ENCODE measurements around the gene CUTC. TPM values are rescaled to one million over a fixed set of nuclear protein-coding genes. Genes with fewer than 3 reads are reported as not detected.

The CUTC gene
- total RNA-seq, 5 donors from 2014 or later (not counting 1 experiment from before 2014, with no cell fraction given), result 21.0 to 32.1 (median 29.3) TPM

DNA sequence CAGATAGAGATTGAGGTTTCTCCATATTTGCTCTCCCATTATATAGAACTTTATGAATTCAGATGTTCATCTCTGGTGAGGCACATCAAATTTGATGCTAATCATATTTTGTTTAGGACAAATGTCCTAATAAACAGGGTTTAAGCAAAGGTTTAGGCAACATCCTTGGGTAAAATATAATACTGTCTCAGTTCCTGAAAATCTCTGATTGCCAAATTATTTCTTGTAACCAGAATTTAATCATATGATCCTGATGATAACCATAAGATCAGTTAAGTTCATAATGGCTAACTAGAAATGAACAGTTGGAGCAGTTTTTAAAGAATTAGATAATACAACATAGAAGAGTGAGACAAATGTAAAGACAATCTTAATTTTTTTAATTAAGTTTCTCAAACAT, 18.6 kb downstream of the CUTC start:
- H3K4me1 Mint-ChIP-seq, result peaks cover 9 to 13% (median 9%) of the 10 kb centered on the region in 3 donors
- H3K27ac ChIP-seq (ENCODE audit: low read length), result no peak overlapping the region
- CTCF ChIA-PET, result no interaction called here
- no peaks in the 10 kb centered on the region for H3K27me3 ChIP-seq (replicated peaks in 1 of 2; ENCODE audit: control insufficient read depth in 2 of 2, extremely low read depth in 1 of 2, insufficient read depth in 2 of 2, low read length in 1 of 2)
- H3K4me1 ChIP-seq (ENCODE audit: control insufficient read depth in 1 of 2, extremely low read depth in 1 of 2, insufficient read depth in 2 of 2, low read length in 2 of 2), result no peaks in the 10 kb centered on the region
- no peaks in the 10 kb centered on the region for H3K9me3 ChIP-seq
- H3K4me3 ChIP-seq (ENCODE audit: control insufficient read depth in 1 of 2, extremely low read depth in 1 of 2, low read length in 1 of 2), result no peak overlapping the region
- POLR2A ChIA-PET, result no interaction called here
- no peak overlapping the region for H3K27ac Mint-ChIP-seq
- DNase-seq (no peak), ATAC-seq (replicated peaks in 1 of 4) (no peak)
- peaks cover 3 to 82% of the 10 kb centered on the region in 2 donors for H3K36me3 ChIP-seq (ENCODE audit: control insufficient read depth in 2 of 2, extremely low read depth in 1 of 2, insufficient read depth in 1 of 2, low read length in 1 of 2)
- peaks cover 64% of the 10 kb centered on the region for H3K36me3 Mint-ChIP-seq
- no peaks in the 10 kb centered on the region for H3K9me3 Mint-ChIP-seq
- no peaks in the 10 kb centered on the region for H3K27me3 Mint-ChIP-seq
- H3K4me3 Mint-ChIP-seq, result no peak overlapping the region

DNA sequence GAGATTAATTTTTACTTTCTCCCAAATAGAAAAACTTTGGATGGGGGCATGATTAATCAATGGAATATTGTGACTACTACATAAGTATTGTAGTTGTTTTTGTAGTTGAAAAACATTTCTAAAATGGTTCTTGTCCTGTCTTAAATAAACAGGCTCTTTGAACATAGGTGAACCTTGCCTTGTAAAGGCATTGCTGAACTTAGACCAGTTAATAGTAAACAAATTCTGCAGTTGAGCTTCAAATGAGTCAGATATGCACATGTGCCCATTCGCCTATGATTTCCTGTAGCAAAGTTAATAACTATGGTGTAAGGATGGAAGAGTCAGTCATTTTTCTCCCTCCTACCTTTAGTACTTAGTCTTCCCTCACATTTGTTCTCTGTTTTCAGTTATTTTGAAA, 22.6 kb downstream of the CUTC start:
- no peak overlapping the region for H3K4me3 Mint-ChIP-seq
- H3K4me1 ChIP-seq (ENCODE audit: control insufficient read depth in 1 of 2, extremely low read depth in 1 of 2, insufficient read depth in 2 of 2, low read length in 2 of 2), result no peaks in the 10 kb centered on the region
- no peak overlapping the region for H3K27ac ChIP-seq (ENCODE audit: low read length)
- H3K36me3 ChIP-seq (ENCODE audit: control insufficient read depth in 2 of 2, extremely low read depth in 1 of 2, insufficient read depth in 1 of 2, low read length in 1 of 2), result peaks cover under 1 to 81% of the 10 kb centered on the region in 2 donors
- H3K27ac Mint-ChIP-seq, result no peak overlapping the region
- H3K4me1 Mint-ChIP-seq, result peaks cover 0 to 2% (median under 1%) of the 10 kb centered on the region in 3 donors
- no peak overlapping the region for H3K4me3 ChIP-seq (ENCODE audit: control insufficient read depth in 1 of 2, extremely low read depth in 1 of 2, low read length in 1 of 2)
- no peaks in the 10 kb centered on the region for H3K9me3 Mint-ChIP-seq
- CTCF ChIA-PET, result no interaction called here
- peaks cover 83% of the 10 kb centered on the region for H3K36me3 Mint-ChIP-seq
- WGBS (ENCODE audit: insufficient coverage), result no CpG with 5 or more reads among the region's 1 CpG
- DNase-seq (no peak), ATAC-seq (replicated peaks in 1 of 4) (no peak)
- H3K9me3 ChIP-seq, result no peaks in the 10 kb centered on the region
- no peaks in the 10 kb centered on the region for H3K27me3 Mint-ChIP-seq
- H3K27me3 ChIP-seq (replicated peaks in 1 of 2; ENCODE audit: control insufficient read depth in 2 of 2, extremely low read depth in 1 of 2, insufficient read depth in 2 of 2, low read length in 1 of 2), result no peaks in the 10 kb centered on the region
- POLR2A ChIA-PET, result interaction anchor here in 1 of 2 donors (1.0 kb wide), 1 partner anchor 9 kb away, joined by 6 read pairs; no protein-coding TSS in a partner anchor

GRCh38 chr10:99756159-99756558, 24.1 kb downstream of the CUTC start:
- Mint-ChIP-seq H3K9me3 (peaks cover 0 to 3% (median 1%) of the 10 kb centered on the region in 3 donors), H3K27me3 (no peaks in the 10 kb centered on the region), H3K27ac (no peak overlapping the region), H3K36me3 (peaks cover 84% of the 10 kb centered on the region), H3K4me1 (no peaks in the 10 kb centered on the region), H3K4me3 (no peak overlapping the region)
- Histone ChIP-seq H3K27ac (ENCODE audit: low read length) (no peak overlapping the region), H3K27me3 (replicated peaks in 1 of 2; ENCODE audit: control insufficient read depth in 2 of 2, extremely low read depth in 1 of 2, insufficient read depth in 2 of 2, low read length in 1 of 2) (no peaks in the 10 kb centered on the region), H3K36me3 (ENCODE audit: control insufficient read depth in 2 of 2, extremely low read depth in 1 of 2, insufficient read depth in 1 of 2, low read length in 1 of 2) (peaks cover 12 to 81% of the 10 kb centered on the region in 2 donors), H3K4me3 (ENCODE audit: control insufficient read depth in 1 of 2, extremely low read depth in 1 of 2, low read length in 1 of 2) (no peak overlapping the region), H3K4me1 (ENCODE audit: control insufficient read depth in 1 of 2, extremely low read depth in 1 of 2, insufficient read depth in 2 of 2, low read length in 2 of 2) (no peaks in the 10 kb centered on the region), H3K9me3 (no peaks in the 10 kb centered on the region)
- DNase-seq, result no peak
- ATAC-seq (replicated peaks in 1 of 4), result no peak
- POLR2A ChIA-PET, result no interaction called here
- WGBS (ENCODE audit: insufficient coverage), result no CpG with 5 or more reads among the region's 1 CpG
- CTCF ChIA-PET, result no interaction called here

DNA sequence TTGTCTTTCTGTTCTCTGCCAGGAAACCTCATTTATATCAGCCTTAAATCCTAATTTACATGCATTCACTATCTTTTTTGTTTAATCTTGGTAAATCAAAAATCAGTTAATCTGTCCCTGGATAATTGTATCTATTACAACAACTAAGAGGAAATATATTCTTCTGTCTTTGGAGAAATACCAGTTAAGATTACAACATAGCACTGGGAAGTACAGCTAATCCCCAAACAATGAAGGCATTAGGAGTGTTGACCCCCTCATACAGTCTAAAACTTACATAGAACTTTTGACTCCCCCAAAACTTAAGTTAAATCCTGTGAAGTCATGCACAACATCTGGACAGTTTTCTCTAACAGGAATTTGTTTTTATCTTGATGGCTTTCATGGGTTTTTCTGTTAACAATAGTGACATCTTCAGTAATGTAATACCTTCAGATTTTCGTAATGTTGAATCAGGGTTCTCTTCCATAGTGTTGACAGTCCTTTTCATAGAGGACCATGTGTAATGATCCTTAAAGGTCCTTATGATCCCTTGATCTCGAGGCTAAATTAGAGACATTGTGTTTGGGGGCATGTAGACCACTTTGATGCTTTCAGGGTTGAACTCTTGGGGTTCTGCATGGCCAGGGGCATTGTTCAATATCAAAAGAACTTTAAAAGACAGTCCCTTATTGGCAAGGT, 26.3 kb downstream of the CUTC start:
- peaks cover 84% of the 10 kb centered on the region for H3K36me3 Mint-ChIP-seq
- no peaks in the 10 kb centered on the region for H3K27me3 Mint-ChIP-seq
- no peak overlapping the region for H3K4me3 Mint-ChIP-seq
- H3K27ac ChIP-seq (ENCODE audit: low read length), result no peak overlapping the region
- 100% methylated on average over 1 of the region's 2 CpGs for WGBS (ENCODE audit: insufficient coverage)
- no peaks in the 10 kb centered on the region for H3K27me3 ChIP-seq (replicated peaks in 1 of 2; ENCODE audit: control insufficient read depth in 2 of 2, extremely low read depth in 1 of 2, insufficient read depth in 2 of 2, low read length in 1 of 2)
- H3K4me1 Mint-ChIP-seq, result no peaks in the 10 kb centered on the region
- H3K36me3 ChIP-seq (ENCODE audit: control insufficient read depth in 2 of 2, extremely low read depth in 1 of 2, insufficient read depth in 1 of 2, low read length in 1 of 2), result peaks cover 12 to 65% of the 10 kb centered on the region in 2 donors
- no peaks in the 10 kb centered on the region for H3K4me1 ChIP-seq (ENCODE audit: control insufficient read depth in 1 of 2, extremely low read depth in 1 of 2, insufficient read depth in 2 of 2, low read length in 2 of 2)
- H3K9me3 ChIP-seq, result no peaks in the 10 kb centered on the region
- ATAC-seq (replicated peaks in 1 of 4) (no peak), DNase-seq (no peak)
- H3K27ac Mint-ChIP-seq, result no peak overlapping the region
- ChIA-PET CTCF (no interaction called here), POLR2A (no interaction called here)
- H3K9me3 Mint-ChIP-seq, result peaks cover 4 to 9% (median 9%) of the 10 kb centered on the region in 3 donors
- H3K4me3 ChIP-seq (ENCODE audit: control insufficient read depth in 1 of 2, extremely low read depth in 1 of 2, low read length in 1 of 2), result no peak overlapping the region

GRCh38 chr10:99760321-99760720, 28.3 kb downstream of the CUTC start:
- no peak overlapping the region for H3K4me3 ChIP-seq (ENCODE audit: control insufficient read depth in 1 of 2, extremely low read depth in 1 of 2, low read length in 1 of 2)
- peaks cover 69% of the 10 kb centered on the region for H3K36me3 Mint-ChIP-seq
- ATAC-seq (replicated peaks in 1 of 4) (no peak), DNase-seq (no peak)
- H3K27ac ChIP-seq (ENCODE audit: low read length), result no peak overlapping the region
- H3K4me3 Mint-ChIP-seq, result no peak overlapping the region
- no peaks in the 10 kb centered on the region for H3K4me1 ChIP-seq (ENCODE audit: control insufficient read depth in 1 of 2, extremely low read depth in 1 of 2, insufficient read depth in 2 of 2, low read length in 2 of 2)
- no peaks in the 10 kb centered on the region for H3K4me1 Mint-ChIP-seq
- H3K27me3 ChIP-seq (replicated peaks in 1 of 2; ENCODE audit: control insufficient read depth in 2 of 2, extremely low read depth in 1 of 2, insufficient read depth in 2 of 2, low read length in 1 of 2), result no peaks in the 10 kb centered on the region
- no peak overlapping the region for H3K27ac Mint-ChIP-seq
- H3K9me3 ChIP-seq, result no peaks in the 10 kb centered on the region
- peaks cover 4 to 16% (median 9%) of the 10 kb centered on the region in 3 donors for H3K9me3 Mint-ChIP-seq
- POLR2A ChIA-PET, result no interaction called here
- 100% methylated on average over 1 of the region's 1 CpG for WGBS (ENCODE audit: insufficient coverage)
- CTCF ChIA-PET, result interaction anchor here in 1 of 2 donors (0.6 kb wide), 1 partner anchor 20 kb away, joined by 4 read pairs; no protein-coding TSS in a partner anchor
- no peaks in the 10 kb centered on the region for H3K27me3 Mint-ChIP-seq
- peaks cover 12 to 52% of the 10 kb centered on the region in 2 donors for H3K36me3 ChIP-seq (ENCODE audit: control insufficient read depth in 2 of 2, extremely low read depth in 1 of 2, insufficient read depth in 1 of 2, low read length in 1 of 2)

DNA sequence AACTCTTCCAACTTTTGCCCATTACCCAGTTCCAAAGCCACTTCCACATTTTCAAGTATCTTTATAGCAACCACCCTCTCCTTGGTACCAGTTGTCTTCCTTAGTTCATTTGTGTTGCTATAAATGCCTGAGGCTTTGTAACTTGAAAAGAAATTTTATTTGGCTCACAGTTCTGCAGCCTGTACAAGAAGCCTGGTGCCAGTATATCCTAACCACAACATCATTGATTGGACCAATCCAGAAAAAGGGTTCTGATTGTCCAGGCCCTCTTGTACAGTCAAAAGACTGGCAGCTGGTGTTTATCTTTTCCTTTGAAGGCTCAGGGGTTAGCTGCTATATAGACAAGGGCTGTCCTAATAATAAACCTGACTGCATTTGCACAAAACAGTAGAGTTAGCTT, 29.3 kb downstream of the CUTC start:
- Histone ChIP-seq H3K27me3 (replicated peaks in 1 of 2; ENCODE audit: control insufficient read depth in 2 of 2, extremely low read depth in 1 of 2, insufficient read depth in 2 of 2, low read length in 1 of 2) (no peaks in the 10 kb centered on the region), H3K9me3 (no peaks in the 10 kb centered on the region), H3K4me3 (ENCODE audit: control insufficient read depth in 1 of 2, extremely low read depth in 1 of 2, low read length in 1 of 2) (no peak overlapping the region), H3K4me1 (ENCODE audit: control insufficient read depth in 1 of 2, extremely low read depth in 1 of 2, insufficient read depth in 2 of 2, low read length in 2 of 2) (peaks cover 0 to 2% of the 10 kb centered on the region in 2 experiments), H3K36me3 (ENCODE audit: control insufficient read depth in 2 of 2, extremely low read depth in 1 of 2, insufficient read depth in 1 of 2, low read length in 1 of 2) (peaks cover 12 to 42% of the 10 kb centered on the region in 2 donors), H3K27ac (ENCODE audit: low read length) (no peak overlapping the region)
- POLR2A ChIA-PET, result no interaction called here
- no peaks in the 10 kb centered on the region for H3K27me3 Mint-ChIP-seq
- peaks cover 60% of the 10 kb centered on the region for H3K36me3 Mint-ChIP-seq
- no peak overlapping the region for H3K27ac Mint-ChIP-seq
- H3K9me3 Mint-ChIP-seq, result peaks cover 4 to 16% (median 9%) of the 10 kb centered on the region in 3 donors
- H3K4me3 Mint-ChIP-seq, result no peak overlapping the region
- no peak for DNase-seq
- peaks cover 0 to 3% (median 2%) of the 10 kb centered on the region in 3 donors for H3K4me1 Mint-ChIP-seq
- CTCF ChIA-PET, result no interaction called here
- no peak for ATAC-seq (replicated peaks in 1 of 4)

All from T-cell (primary cell).